ENCODE data around the gene NFAM1.

The NFAM1 gene

DNA sequence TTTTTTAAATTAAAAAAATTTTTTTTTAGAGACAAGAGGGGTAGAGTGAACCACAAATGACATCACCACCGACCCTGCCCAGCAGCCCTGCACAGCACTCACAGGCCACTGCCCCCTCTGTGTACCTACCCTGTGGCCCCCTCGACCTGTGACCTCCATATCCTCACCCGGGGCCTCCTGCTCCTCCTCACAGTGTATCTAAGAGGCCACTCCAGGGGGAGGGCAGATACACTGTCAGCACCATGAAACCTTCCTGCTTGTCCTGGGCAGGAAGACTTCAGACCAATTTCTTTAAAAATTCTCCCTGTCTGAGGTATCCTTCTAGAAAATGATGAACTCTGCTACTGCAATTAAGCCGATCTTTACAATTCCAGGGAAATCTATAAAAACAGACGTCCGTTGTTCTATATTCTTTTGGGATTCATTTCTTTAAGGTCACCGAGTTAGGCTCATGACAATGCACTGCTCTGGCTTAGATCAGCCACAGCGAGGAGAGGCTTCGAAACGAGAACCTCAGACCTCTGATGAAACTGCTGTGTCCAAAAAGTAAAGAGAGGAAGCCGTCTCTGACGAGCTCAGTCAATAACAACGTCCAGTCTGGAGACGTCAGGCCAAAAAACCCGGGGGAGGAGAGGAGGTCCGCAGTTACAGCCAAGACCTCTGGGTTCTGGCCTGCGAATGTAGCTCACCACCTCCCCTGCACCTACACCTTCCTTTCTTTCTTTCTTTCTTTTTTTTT is 17.5 kb downstream of the NFAM1 start:
- DNase-seq (ENCODE audit: low read depth): no peak

DNA sequence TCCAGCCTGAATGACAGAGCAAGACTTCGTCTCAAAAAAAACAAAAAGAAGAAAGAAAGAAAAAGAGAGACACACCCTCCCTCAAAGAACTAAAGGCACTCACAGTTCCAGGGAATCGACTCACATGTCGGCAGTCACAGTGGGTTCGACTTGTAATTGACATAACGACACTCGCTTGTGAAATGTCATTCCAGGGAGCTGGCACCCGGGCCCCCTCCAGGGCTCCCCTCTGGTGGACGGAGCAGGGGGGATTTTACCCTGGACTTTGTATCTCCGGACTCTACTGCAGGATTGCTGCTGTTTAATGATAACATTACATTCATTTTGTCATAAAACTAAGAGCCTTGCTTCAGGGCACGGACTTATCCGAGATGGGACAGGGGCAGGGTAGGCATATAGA is 18.2 kb downstream of the NFAM1 start:
- DNase-seq (ENCODE audit: low read depth): no peak

DNA sequence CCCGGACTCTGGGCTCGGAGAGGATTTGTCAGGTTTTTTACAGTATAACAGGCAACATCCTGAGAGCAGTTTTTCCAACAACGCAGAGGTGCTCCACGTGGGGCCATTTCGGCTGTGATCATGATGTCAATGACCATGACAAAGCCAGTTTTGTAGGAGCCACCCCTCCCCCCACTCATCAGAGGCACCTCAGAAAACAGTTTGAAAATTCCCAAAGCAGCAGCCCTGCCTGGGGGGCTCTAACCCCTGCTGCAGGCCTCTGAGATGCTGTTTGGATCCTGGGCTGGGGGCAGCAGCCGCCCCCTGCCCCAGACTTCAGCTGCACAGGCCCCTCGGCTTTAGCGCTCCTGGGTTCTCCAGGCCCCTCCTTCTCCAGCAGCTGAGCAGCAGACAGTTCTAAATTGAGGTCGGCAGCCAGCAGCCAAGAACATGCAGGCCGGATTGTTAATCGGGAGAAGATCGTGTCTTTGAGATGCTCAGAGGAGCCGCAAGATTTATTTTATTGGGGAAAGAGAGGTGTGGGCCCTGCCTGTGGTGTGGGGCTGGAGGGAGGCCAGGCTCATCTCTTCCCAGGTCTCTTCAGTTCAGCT is 19.4 kb downstream of the NFAM1 start:
- DNase-seq (ENCODE audit: low read depth): no peak

DNA sequence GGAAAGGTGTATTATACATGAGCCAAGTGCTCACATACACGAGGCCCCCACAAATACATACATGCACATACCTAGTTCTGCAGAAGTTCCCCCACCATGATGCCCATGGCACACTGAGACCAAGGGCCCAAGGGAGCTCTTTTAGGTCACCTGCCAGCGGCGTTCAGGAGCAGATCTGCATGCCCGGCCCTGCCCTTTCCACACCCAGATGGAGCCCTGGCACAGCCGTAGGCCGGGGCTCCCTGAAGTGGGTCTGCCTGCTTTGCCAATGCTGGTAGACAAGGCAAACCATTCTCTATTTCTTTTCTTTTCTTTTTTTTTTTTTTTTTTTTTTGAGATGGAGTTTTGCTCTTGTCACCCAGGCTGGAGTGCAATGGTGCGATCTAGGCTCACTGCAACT is 21.5 kb downstream of the NFAM1 start:
- DNase-seq (ENCODE audit: low read depth): no peak

DNA sequence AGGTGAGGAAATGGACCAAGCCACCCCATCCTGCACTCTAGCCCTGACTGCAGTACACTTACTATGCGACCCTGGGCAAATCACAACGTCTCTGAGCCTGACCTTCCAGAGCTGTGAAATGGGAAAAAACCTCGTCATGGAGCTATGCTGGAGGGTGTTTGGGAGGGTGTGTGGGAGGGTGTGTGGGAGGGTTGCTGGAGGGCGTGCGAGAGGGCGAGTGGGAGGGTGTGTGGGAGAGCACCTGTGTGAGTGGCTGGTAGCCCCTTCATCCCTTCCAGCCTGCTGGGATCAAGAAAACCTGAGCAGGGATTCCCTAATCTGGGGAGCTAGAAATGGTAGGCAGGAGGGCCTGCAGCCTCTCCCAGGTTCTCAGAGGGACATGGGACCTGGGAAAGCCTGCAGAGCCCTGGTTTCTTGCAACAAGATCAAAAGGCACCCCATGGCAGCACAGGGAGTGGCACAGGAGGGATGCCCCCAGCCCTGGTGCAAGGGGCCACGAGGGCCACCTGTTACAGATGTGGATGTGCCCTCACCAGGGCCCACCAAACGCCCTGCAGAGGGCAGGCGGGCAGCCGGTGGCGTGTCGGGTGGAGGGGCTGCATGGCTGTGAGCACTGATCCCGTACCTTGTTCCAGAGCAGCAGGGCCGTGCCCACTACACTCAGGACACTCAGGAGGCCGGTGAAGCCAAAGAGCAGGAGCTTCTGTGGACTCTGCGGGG is 23.2 kb downstream of the NFAM1 start:
- no peak for DNase-seq (ENCODE audit: low read depth)

DNA sequence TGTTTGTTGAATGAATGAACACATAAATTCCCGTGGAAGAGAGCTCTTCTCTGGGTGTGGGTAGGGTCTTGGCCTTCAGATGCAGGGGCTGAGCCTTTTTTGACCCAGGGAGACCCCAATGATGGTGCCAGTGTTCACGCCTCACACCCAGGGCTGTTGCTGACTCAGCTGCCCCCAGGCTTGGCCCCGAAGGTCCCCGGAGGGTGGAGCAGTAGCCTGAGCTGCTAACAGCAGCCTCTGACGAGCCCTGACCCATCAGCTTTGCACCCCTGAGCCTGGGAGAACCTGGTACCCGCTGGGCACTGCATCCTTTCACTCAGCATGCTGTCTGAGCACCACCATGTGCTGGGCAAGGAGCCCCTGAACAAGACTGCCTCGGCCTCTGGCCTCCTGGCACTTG is 23.9 kb downstream of the NFAM1 start:
- DNase-seq (ENCODE audit: low read depth): no peak

DNA sequence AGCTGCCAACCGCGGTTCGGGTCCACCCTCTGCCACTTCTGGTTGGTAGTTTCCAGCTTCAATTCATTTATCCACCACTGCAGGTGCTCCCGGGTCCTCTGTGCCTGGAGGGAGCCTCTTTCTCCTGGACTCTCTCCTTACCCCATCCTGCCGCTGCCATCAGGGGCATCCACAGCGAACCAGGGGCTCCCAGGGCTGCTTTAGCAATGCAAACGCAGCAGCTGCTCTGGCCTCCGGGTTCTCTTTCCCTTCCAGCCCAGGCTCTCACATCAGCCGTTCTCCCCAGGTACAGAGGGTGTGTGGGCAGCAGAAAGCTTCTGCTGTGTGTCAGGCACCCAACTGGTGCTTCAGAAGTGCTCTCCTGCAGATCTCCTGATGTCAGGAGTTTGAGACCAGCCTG is 27.9 kb downstream of the NFAM1 start:
- no peak for DNase-seq (ENCODE audit: low read depth)

DNA sequence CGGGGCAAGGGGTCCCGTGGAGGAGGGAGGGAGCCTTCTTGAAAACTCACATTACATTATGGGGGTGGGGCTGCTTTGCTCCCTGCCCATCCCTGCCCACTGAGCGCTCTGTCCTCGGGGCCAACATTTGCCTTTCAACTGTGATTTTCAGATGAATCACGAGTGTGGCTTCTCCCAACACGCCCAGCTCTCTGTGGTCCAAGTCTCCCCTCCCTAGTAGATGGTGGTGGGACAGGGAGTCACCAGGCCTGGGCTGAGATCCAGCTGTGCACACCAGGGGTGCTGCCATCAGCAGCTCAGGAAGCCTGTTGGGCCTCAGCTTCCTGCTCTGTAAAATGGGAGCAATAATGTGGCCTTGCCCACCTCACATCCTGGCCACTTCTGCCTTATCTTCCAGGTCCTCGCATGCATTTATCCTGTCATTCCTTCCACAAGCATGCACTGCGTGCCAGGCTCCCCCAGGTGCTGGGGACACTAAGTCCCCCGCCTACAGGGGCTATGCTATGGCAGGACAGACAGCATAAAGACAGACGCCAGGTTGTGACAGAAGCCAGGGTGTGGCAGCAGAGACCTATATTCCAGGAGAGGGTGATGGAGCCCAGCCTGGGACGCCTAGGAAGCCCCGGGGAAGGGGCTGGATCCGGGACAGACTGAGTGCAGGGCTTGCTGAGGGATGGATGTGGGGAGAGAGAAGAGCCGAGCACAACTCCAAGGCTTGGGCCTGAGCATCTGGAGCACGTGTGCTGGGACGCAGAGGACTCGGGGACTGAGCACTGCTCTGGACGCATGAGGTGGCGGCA is 30.5 kb downstream of the NFAM1 start:
- no peak for DNase-seq (ENCODE audit: low read depth)

DNA sequence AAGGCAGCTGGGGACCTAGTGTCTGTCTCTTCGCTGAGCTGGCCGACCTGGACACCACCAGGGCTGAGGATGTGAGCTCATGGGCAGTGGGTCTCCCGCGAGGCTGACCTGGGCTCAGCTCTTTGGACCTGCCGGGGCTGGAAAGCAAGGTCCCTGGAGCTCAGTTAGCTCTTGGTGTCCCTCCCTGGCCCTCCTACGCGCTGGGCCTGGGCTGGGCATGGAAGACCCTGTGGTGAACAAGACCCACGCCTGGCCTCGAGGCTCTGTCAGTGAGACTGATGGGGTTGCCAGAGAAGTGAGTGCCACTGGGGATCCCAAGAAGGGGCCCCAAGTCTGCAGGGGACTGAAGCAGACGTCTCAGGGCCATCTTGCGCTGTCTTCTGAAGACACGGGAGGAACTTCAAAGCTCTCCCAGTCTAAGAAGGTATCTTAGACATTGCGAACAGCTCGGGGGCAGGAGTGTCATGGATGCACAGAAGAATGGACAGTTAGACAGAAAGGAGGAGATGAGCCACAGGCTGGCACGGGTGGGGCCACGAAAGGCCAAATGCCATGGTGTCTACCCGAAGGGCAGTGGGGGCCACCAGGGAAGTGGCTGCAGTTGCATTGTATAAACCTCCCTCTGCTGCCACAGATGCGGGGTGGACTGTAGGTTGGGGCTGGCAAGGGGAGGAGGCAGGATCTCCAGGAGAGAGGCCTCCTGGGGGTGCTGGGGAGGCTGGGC is 31.2 kb downstream of the NFAM1 start:
- DNase-seq (ENCODE audit: low read depth): no peak

DNA sequence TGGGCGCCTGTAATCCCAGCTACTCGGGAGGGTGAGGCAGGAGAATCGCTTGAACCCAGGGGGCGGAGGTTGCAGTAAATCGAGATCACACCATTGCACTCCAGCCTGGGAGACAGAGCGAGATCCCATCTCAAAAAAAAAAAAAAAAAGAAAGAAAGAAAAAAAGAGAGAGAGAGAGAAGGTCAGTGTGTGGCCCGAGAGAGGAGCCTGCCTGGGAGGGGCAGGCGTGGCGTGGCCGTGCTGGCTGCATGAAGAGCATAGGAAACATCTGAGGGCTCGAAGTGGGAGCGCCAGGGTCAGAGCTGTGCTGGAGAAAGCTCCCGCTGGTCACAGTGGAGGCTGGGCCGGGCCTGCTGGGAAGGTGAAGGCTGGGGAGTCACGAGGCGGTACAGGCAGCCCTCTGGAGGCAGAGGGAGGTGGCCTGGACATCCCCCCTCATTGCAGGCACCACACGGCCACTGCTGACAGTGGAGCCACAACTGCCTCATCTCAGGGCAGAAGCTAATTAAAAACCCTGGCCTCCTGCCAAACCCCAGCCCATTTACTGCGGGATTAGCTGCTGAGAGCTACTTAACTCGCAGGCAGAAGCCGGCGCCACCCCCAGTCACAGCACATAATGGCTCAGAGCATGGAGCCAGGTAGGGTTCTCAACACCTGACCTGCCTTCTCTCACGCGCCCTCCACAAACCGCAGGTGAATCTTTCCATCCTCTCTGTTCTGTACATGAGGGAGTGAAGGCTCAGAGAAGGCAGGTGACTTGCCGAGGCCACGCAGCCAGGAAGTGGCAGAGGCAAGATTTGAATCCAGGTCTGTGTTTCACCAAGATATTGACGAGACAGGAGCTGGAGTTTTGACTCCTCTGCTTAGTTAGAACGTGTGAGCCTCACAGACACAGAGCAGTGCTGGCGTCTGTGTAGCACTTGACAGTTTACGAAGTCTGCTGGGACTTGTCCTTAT is 32.6 kb downstream of the NFAM1 start:
- DNase-seq (ENCODE audit: low read depth): no peak

DNA sequence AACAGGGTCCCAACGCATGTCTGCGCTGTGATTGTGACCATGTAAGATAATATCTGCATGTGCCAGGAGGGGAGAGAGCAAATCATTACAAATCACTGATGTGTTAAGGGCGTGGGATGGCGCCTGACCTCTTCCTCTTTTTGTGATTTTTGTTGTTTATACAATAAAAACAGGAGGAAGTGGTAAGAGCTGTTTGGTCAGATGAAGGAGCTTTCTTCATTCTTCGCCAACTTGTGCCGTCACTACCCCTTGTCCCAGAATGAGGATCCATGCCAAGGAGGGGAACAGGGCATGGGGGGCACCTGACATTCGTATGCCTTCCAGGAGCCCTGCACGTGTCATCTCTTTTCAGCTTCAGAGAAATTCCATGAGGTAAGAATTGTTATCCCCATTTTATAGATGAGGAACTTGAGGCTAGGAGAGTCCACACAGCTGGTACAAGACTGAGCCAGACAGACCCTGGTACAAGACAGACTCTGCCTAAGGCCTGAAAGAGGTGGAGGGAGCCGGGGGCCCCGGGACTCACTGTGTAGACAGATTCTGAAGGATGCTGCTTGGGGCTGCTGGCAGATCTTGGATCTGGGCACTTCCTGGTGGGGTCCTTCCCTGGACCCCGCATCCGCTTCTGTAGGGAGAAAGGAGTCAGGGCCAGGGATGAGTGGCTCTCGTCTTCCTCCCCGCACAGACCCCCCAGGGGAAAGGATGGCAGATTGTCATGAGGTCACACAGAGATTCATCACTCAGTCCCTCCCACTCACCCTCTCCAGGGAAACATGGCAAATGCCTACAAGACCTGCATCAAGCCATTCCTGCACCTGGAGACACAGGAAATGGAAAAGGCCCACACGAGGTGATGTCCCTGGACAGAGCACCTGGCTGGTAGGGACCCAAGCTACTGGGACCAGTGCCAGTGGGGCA is 34.6 kb downstream of the NFAM1 start:
- no peak for DNase-seq (ENCODE audit: low read depth)

DNA sequence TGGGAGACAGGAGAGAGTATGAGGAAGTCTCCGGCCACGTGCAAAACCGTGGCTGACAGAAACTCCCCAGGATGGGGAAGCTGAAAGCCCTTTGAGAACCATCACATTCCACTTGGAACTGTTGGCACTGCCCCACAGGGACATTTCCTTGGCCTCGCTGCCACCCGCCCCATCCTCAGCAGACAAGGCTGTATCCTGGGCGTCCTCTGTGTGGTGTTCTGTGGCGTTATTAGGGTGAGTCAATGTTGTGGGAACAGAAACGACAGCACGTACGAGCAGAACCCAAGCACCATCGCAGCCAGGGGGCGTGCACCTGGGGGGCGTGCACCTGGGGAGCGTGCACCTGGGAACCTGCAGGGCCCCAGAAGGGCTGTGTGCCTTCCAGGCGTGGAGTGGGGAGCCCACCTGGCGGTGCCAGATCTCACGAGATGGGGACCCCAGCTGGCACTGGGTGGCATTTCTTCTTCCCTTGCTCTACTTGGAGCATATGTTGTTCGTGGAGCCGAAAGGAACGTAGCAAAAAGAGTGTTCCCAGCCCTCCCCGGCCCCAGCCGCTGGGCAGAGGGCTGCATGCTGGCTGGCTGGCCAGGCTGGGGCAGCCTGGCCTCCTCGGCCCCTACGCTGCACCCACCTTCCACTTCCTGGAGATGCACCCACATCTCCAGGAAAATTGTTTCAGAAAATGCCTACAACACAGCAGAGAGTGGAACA is 35.4 kb downstream of the NFAM1 start:
- no peak for DNase-seq (ENCODE audit: low read depth)

DNA sequence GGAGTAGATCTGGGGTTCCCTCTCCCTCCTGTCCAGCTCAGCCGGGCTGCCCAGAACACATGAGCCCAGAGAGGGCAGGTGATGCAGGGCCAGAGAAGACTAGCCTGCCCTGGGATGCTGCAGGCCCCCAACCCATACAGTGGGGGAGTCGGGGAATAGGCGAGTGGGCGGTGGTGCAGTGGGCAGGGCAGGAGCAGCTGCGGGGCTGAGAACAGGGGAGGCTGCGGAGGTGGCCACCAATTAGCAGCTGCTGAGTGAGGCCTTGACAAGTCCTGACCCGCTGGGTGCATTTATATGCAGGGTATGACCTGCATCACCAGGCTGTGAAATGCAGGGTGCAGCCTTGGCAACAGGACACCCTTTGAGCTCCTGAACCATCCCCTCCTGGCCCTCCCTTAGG is 43.1 kb downstream of the NFAM1 start:
- no peak for DNase-seq (ENCODE audit: low read depth)

DNA sequence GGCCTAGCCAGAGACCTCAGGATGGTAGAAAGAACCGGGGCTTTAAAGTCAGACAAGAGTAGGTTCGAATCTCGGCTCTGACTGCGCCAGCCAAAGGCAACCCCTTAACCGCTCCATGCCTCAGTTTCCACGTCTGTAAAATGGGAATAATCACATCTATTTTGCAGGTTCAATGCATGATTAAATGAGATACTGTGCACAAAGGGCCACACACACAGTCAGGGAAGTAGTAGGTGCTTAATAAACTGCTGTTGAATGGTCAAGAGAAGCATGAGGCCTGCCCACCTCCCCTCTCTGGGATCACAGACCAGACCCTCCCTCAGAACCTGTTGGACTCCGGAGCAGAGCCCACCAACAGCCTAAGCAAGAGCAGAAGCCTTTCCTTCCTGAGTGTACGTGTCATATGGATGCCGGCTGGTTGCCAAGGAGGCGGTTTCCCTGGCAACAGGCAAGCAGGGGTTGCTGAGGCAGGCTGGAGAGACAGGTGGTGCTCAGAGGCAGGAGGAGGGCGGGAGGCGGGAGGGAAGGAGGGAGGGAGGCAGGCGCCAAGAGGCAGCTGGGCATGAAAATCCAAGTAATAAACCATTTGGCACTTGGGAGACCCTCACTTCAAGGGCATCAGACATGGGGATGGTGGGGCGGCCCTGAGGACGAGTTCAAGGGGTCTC is 43.9 kb downstream of the NFAM1 start:
- DNase-seq (ENCODE audit: low read depth): no peak

DNA sequence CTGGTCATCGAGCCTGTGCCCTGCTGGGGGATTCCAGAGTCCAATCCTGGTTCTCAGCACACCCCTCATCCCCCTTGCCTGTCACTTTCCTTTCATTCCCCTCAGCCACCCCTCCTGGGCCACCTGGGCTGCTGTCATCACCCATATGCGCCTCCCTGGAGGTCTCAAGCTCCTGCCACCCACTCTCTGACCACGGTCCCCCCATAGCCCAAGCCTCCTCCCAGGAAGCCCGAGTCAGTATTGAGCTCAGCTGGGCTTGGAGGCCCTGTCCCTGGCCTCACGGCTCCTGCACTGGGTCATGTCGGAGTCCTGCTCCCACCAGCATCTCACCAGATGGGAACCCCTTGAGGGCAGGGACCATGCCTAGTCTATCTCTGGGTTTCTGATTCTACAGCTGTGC is 44.6 kb downstream of the NFAM1 start:
- no peak for DNase-seq (ENCODE audit: low read depth)

DNA sequence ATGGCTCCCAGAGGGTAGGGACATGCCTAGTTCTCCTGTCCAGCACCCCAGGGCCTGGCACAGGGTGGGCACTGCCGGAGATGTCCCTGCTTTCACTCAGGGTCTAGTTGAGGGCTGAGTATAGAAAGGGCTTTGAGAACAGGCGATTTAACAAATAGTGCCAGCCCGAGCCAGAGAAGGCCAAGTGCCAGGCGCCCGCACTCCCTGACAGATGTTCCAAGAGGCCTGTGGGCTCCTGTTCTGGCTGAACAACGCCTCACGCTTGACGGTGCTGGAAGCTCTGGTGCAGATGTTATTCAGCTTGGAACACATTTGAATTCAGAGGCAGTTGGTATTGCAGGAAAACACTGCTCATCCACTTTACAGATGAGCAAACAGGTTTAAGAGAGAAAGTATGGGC is 46.5 kb downstream of the NFAM1 start:
- DNase-seq (ENCODE audit: low read depth): no peak

DNA sequence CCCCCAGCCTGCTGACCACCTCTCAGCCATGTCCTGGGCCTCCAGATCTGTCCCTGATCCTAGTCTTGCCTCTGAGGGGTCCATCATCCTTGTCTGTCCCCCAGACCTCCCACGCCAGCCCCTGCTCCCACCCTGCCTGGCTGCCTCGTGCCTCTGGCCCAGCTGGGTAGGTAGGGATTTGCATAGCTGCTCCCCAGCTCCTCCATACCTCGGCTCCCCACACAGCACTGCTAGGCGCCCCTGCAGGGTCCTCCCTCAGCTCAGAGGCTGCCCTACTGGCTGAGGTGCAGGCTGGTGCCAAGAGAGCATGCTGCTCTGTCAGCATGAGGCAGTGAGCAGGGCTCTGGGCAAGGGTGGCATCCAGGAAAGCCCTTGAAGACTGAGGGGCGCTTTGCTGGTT is 47.7 kb downstream of the NFAM1 start:
- no peak for DNase-seq (ENCODE audit: low read depth)

DNA sequence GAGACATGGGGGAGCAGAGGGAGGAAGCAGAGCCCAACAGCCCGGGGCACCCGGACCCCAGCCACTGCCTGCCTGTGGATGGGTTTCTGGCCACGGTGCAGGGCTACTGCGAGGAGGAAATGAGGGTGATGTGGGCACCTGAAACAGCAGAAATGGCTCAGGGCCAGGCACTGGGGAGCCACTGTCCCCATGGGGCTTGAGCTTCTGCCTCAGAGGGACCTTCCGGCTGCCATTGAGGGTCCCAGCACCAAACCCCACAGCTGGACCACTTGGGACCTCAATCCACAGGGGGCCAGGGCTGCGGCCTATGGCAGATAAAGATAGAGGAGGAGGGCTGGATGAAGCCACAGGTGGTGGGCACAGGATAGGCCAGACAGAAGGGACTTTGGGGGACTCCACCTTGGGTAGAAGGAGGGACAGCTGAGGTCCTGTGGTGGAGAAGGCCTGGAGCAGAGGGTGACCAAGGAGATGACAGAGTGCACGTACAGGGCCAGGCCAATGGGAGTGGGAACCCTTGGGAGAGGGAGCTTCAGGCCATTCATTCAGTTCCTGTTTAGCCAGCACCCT is 48.3 kb downstream of the NFAM1 start:
- DNase-seq (ENCODE audit: low read depth): no peak

Measured in stimulated activated CD8-positive, alpha-beta memory T cell treated with anti-CD3 and anti-CD28 coated beads, Interleukin-12 subunit alpha, Interleukin-12 subunit beta, amount 100 ng/mL, for 4 hours (primary cell).